Astrocyte (in vitro differentiated cells and primary cell): ENCODE results near the gene KCNMB2.

Source experiments
- CTCF ChIP-seq: IDR thresholded peaks from 2 replicates; pipeline ENCODE4 v1.5.1; 2011; ENCODE audit warnings: low read depth, mild to moderate bottlenecking, inconsistent platforms, low read length, moderate library complexity; ENCODE audit not compliant: insufficient read depth
- EZH2 ChIP-seq: IDR thresholded peaks from 2 replicates; pipeline ENCODE4 v1.6.1; 2012; ENCODE audit warnings: mild to moderate bottlenecking, low read length, inconsistent platforms; ENCODE audit not compliant: insufficient read depth

- TF ChIP-seq CTCF (no peak), EZH2 (no peak)
Observed at GRCh38 chr3:178623666-178624255, 87.5 kb downstream of the KCNMB2 start.
